ENCODE data around the gene INTS15. TPM values are rescaled to one million over a fixed set of nuclear protein-coding genes. Genes with fewer than 3 reads are reported as not detected.

The INTS15 gene
- total and polyA plus RNA-seq, 10 of the 15 experiments (the other 5 are each of a cell fraction or from before 2014, with no cell fraction given), result 0.89 to 28.2 (median 16.8) TPM

GRCh38 chr7:6644728-6645127 lies 54.9 kb downstream of the INTS15 start (continued):
- TF ChIP-seq MYB (IDR thresholded peaks at IDR 0.05; ENCODE audit: borderline replicate concordance, low read depth, low read length) (no peak), ZBTB40 (IDR thresholded peaks at IDR 0.05; ENCODE audit: borderline replicate concordance) (no peak)

GRCh38 chr7:6646465-6646864 lies 56.6 kb downstream of the INTS15 start:
- DNase-seq (ENCODE audit: low read depth, low spot score) (no peak), ATAC-seq (no peak), FAIRE-seq (no peak)
- H3K4me3 ChIP-seq, result no peak overlapping the region
- POLR2A ChIA-PET, result no interaction called here
- in situ Hi-C loops (cut with MboI), result no loop called here
- no peak overlapping the region for H3K4me2 ChIP-seq (ENCODE audit: control insufficient read depth, insufficient read depth)
- no peak for TF ChIP-seq MTA2 (IDR thresholded peaks at IDR 0.05; ENCODE audit: low read depth)
- H3K36me3 ChIP-seq (ENCODE audit: control insufficient read depth in 2 of 2, insufficient read depth in 2 of 2, low read length in 1 of 2), result peaks cover 12 to 45% of the 10 kb centered on the region in 2 experiments
- H3K27me3 ChIP-seq (replicated peaks in 1 of 2; ENCODE audit: control insufficient read depth in 2 of 2, insufficient read depth in 2 of 2, low read length in 1 of 2), result no peaks in the 10 kb centered on the region
- no peak overlapping the region for H3K27ac ChIP-seq (ENCODE audit: control insufficient read depth, insufficient read depth)
- no peaks in the 10 kb centered on the region for H3K4me1 ChIP-seq (ENCODE audit: control insufficient read depth, insufficient read depth, low read length)
- no peaks in the 10 kb centered on the region for H3K79me2 ChIP-seq (ENCODE audit: control insufficient read depth, insufficient read depth, low read length)
- 92% methylated on average over 8 of the region's 8 CpGs for WGBS (ENCODE audit: insufficient coverage, insufficient replicate concordance, low lambda C conversion rate, missing lambda C conversion rate)
- SMC1A ChIA-PET (ENCODE audit: uncharacterized antibody, unreplicated experiment), result no interaction called here
- no TSS peak for BruUV-seq (replicated peaks)
- no peak overlapping the region for H2AFZ ChIP-seq (ENCODE audit: control insufficient read depth, low read depth, low read length)
- CTCF ChIA-PET, result no interaction called here
- intact Hi-C loops (cut with micrococcal nuclease; ENCODE audit: unreplicated experiment), result no loop called here
- RAD21 ChIA-PET (ENCODE audit: unreplicated experiment), result no interaction called here
- H3K9ac ChIP-seq (ENCODE audit: control insufficient read depth, insufficient read depth, low read length), result no peak overlapping the region
- no peaks in the 10 kb centered on the region for H4K20me1 ChIP-seq (ENCODE audit: control insufficient read depth, insufficient read depth)
- H3K9me3 ChIP-seq (replicated peaks; ENCODE audit: control insufficient read depth, insufficient read depth, low read length), result peaks cover 6% of the 10 kb centered on the region; the same call in 2 of the 3 replicates
